HG03457 (cell line): ENCODE measurements around the gene PIGK.

ENCODE experiments used
- ATAC-seq: cut with Tn5 transposase; IDR thresholded peaks from one replicate; pipeline ENCODE4 v1.9.1; 2021; ENCODE audit warnings: moderate number of reproducible peaks; ENCODE audit not compliant: unreplicated experiment

Gene PIGK

DNA sequence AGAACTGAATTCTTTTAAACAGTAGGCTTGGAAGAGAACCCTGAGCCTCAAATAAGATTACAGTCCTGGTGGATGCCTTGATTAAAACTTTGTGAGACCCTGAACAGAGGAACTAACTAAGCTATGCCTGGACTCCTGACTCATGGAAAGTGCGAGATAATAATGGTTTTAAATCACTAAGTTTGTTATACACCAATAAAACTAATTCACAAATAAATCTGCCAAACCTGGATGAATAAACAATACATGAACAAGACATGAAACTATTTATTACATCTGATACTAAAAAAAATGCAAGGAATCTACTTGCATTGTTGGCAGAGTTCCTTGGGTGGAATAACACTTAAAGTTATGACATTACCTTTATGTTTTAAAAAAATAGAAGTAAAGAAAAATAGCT is 118.4 kb downstream of the PIGK start:
- ATAC-seq, result no peak

GRCh38 chr1:77096496-77097255 is 122.6 kb downstream of the PIGK start:
- ATAC-seq, result no peak

GRCh38 chr1:77095236-77095635 is 124.0 kb downstream of the PIGK start:
- ATAC-seq, result no peak

GRCh38 chr1:77089756-77090155 is 129.5 kb downstream of the PIGK start:
- ATAC-seq, result no peak

GRCh38 chr1:77085109-77085508 is 134.1 kb downstream of the PIGK start:
- no peak for ATAC-seq

DNA sequence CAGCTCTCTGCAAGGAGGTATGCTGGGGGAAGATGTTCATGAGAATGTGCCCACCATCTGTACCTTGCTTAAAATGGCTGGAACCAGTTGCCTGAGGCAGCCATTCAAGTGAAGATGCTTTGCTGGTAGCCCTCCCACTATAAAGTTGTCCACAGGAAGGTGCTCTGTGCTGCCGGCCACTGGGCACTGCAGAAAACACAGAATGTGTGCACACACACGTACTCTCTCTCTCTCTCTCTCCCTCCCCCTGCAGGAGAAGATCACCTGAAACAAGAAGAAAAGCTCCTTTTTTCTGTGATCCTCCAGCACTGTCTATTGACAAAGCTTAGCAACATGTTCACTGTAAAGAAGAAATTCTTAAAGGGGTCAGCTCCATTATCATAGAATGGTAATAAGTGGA is 134.8 kb downstream of the PIGK start:
- ATAC-seq, result no peak

DNA sequence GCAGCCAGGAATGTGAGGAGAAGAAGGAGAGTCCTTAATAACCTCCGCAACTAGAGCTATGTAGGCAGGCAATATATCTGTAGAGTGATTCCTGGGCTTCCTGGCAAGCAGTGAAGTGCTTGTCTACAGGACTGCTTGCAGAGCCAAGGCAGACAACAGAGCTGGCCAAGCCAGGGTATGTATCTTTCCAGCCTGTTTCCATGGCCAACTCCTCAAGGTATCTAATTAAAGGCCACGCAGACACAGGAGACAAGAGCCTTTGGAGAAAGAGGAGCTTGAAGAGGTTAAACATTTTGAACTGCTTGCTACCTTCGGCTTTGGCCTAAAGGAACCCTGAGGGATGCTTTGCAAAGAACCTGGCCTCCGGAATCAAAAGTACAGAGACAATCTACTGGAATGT is 137.4 kb downstream of the PIGK start:
- no peak for ATAC-seq

- no peak for ATAC-seq
Observed at GRCh38 chr1:77076759-77077158, 142.5 kb downstream of the PIGK start.

DNA sequence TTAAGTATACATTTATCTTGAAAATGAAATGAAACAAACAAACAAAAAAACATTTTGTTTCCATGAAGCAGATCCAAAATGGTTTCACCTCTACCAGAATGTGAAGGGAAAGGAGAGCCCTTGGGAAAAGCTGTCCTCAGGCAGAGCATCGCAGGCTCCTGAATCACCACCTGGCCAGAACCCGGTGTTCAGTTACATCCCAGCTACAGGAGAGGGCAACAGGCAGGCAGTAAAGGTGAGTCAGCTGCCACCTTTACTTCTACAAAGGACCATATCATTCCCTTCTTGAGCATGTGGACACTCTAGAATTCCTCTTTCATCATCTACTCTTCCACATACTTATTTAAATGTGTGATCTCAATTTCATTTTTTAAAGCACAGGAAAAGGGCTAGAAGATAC is 151.2 kb downstream of the PIGK start:
- ATAC-seq, result no peak

DNA sequence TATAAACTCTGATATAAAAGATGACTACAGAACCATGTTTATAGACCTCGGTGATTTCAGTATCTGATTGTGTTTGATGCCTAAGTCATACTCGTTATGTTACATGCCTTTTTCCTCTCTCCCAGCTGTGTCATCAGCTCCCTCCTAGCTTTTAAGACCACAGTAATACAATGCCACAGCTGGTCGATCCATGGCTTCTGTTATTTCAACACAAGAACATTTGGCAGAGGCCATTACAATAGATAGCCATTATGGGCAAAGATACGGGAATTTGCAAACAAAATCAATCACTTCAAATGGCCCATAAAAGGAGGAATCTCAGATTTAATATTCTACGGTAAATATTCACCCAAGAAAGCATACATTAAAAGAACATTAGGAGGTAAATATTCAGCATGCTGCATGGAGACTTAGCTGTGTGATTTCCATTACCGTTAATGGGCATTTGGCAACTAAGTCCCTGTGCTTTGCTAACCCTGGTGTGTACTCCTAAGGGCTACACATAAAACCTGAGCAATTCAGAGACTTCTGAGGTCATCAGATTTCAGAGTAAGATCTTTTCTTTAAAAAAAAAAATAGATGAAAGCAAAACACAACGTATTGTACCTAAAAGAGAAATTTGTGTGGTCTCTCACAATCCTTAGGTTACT is 153.4 kb downstream of the PIGK start:
- no peak for ATAC-seq

- ATAC-seq, result no peak
Observed at GRCh38 chr1:77064246-77064645, 155.0 kb downstream of the PIGK start.

- no peak for ATAC-seq
Observed at GRCh38 chr1:77063118-77063517, 156.1 kb downstream of the PIGK start.

DNA sequence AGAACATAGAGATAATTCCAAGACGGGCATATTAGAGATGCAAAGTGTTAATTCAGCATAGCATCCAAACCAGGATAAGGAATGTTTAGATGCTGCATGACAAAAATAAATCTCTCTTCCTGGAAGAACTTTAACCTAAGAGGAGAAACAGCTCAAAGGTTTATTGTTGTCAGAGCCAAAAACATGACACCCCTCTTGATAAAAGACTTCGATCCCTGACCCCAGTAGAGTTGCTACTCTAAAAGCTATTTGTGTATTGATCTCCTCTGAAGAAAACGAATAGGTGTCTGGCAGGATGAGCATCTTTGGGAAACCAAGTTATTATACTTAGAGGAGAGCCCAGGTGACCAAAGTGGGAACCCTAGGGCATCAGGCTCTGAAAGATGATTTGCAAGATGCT is 158.1 kb downstream of the PIGK start:
- no peak for ATAC-seq

DNA sequence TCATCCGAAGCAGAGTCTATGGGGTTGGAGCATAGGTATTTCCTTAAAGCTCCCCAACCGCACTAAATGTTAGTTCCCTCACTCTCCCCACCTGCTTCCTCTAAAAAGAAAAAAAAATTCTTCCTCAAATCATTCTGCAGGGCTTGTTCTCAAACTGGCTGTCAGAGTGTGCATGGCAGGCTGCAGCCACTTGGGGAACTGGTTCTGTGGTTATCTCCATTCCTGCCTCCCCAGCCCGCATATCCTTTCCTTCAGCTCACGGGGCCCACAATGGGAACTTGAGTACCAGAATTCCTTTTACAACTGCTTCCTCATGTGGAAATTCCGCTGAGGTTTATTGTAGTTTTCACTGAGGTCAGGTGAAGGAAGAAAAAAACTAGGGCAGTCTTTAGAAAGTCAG is 159.2 kb downstream of the PIGK start:
- no peak for ATAC-seq

DNA sequence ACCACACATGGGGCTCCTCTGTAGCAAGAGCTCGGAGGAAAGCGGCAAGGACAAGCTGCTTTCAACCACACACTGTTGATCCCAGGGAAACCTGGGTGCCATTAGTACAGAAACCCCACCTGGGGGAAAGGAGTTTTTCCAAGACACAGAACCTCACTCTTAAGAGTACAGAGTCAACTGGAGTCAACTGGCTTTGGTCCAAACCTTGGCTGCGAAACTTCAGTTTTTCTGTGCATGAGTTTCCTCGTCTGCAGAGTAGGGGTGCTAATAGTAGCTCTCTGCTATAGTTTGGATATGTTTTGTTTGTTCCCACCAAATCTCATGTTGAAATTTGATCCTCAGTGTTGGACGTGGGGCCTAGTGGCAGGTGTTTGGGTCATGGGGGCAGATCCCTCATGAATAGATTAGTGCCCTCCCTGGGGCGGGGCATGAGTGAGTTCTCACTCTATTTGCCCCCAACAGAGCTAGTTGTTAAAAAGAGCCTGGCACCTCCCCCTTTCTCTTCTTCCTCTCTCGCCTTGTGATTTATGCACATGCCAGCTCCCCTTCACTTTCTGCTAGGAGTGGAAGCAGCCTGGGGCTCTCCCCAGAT is 161.1 kb downstream of the PIGK start:
- no peak for ATAC-seq

DNA sequence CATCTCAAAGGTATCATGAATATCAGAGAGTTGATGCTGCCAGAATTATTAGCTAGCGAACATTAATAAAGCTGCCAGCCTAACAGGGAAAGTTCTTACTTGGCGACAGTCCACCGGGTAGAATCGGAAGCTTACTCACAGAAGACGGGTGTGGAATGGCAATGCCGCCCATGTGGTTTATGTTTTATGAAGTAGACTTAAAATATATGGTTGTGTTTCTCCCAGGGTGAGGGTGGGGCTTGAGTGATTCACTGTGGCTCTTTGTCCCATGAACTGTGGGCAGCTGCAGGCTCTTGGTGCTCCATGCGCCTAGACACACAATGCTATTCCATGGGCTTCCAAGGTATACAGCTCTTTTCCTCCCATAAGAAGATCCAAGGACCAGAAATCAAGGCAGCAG is 162.7 kb downstream of the PIGK start:
- no peak for ATAC-seq

DNA sequence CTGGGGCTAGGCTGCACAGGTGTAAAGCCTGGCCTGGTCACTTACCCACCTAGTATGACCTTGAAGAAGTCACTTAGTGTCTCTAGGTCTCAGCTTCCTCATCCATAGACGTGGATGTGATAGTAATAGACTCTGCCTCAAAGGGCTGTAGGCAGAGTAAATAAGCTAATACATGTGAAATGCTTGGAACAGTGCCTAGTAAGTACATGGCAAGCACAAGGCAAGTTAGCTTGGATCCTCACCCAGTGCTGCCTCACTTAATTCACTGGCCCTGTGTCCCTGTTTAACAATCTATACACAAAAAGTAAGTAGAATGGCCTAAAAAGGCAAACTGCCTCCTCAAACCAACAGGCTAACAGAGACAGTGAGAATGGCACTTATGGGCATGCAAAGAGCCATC is 167.8 kb downstream of the PIGK start:
- no peak for ATAC-seq

GRCh38 chr1:77048615-77049005 is 170.6 kb downstream of the PIGK start:
- no peak for ATAC-seq

GRCh38 chr1:77047978-77048614 is 171.1 kb downstream of the PIGK start:
- no peak for ATAC-seq

GRCh38 chr1:77047575-77047974 is 171.7 kb downstream of the PIGK start:
- ATAC-seq, result no peak

GRCh38 chr1:77044133-77044849 is 174.9 kb downstream of the PIGK start:
- no peak for ATAC-seq
